HepG2 (cell line): ENCODE results near the gene FAM219A. TPM values are rescaled to one million over a fixed set of nuclear protein-coding genes. Genes with fewer than 3 reads are reported as not detected.
A peak's percentile ranks its signal among the peaks of the same experiment; 100 is the strongest.
"Not testable (repeated sequence)": the region's sequence is repeated elsewhere in the genome, so short reads cannot be mapped to it uniquely, and the experiment has no call there.

Source experiments
- ATAC-seq: fragments of 200-7000 bp; cut with Tn5 transposase; 3 replicates; pipeline ENCODE4 v1.9.1; 2020; ENCODE audit warnings: mild to moderate bottlenecking, moderate library complexity
- BruUV-seq: library from RNA; stranded (reverse); fragments of 400-500 nt; replicated peaks from 2 replicates; lab custom pipeline; 2021; lab: Mats Ljungman, UMichigan
- CTCF ChIA-PET: fragments of 300-600 bp; formaldehyde crosslinking; extraction: SDS; loops from one replicate; lab custom pipeline; 2021; ENCODE audit warnings: low total read pairs, inconsistent platforms, low intra/inter-chr PET ratio; lab: Yijun Ruan, JAX
- POLR2A ChIA-PET: fragments of 350-600 bp; sonication (Branson Sonifier 250); formaldehyde crosslinking; loops from one replicate; lab custom pipeline; 2020; ENCODE audit warnings: antibody characterized with exemption, inconsistent platforms; lab: Yijun Ruan, JAX
- DNase-seq: peaks from one replicate; pipeline ENCODE4 v3.0.0-alpha.2; 2015; ENCODE audit warnings: low spot score
- FAIRE-seq: peaks from 3 replicates; lab custom pipeline; 2011; peaks lifted over from hg19 to GRCh38; lab: Jason Lieb, UNC
- H2AFZ ChIP-seq: one replicate; pipeline ENCODE4 v1.6.1; 2011; ENCODE audit warnings: low read length, inconsistent platforms
- H3K27ac ChIP-seq: fragments of 300-600 bp; 3 replicates; pipeline ENCODE4 v1.8.0; 2011; ENCODE audit warnings: mixed run types, mild to moderate bottlenecking, mixed read lengths, low read length, inconsistent platforms; ENCODE audit not compliant: insufficient read depth; ENCODE audit errors: extremely low read length
- H3K27me3 ChIP-seq, 2 experiments: fragments of 200-600 bp in 1 of 2; 2 replicates in 1 of 2; 3 replicates in 1 of 2; pipeline versions ENCODE4 v1.6.0 to v1.8.0; 2011; ENCODE audit warnings: low read length in 2 of 2, mild to moderate bottlenecking in 2 of 2, moderate library complexity in 2 of 2, inconsistent platforms in 1 of 2; ENCODE audit not compliant: insufficient read depth in 2 of 2, control insufficient read depth in 1 of 2
- H3K36me3 ChIP-seq, 2 experiments: fragments of 200-600 bp in 1 of 2; replicated peaks in 1 of 2; 2 replicates in 1 of 2; 3 replicates in 1 of 2; pipeline versions ENCODE4 v1.5.1 to v1.8.0; 2011; ENCODE audit warnings: low read length in 2 of 2, inconsistent platforms in 1 of 2; ENCODE audit not compliant: insufficient read depth in 2 of 2, control insufficient read depth in 1 of 2
- H3K4me1 ChIP-seq: 2 replicates; pipeline ENCODE4 v1.5.1; 2012; ENCODE audit warnings: low read length, inconsistent platforms; ENCODE audit not compliant: insufficient read depth
- H3K4me2 ChIP-seq: 2 replicates; pipeline ENCODE4 v1.6.0; 2011; ENCODE audit warnings: low read depth, low read length, inconsistent platforms
- H3K4me3 ChIP-seq, 3 experiments: fragments of 200-600 bp in 1 of 3; sonication (generic), shearing (Covaris generic) in 1 of 3; replicated peaks in 1 of 3; 2 replicates each; pipeline ENCODE4 v1.5.1; 2011 to 2016; ENCODE audit warnings: low read length in 3 of 3, inconsistent platforms in 2 of 3, low read depth in 2 of 3, mild to moderate bottlenecking in 2 of 3, control low read depth in 1 of 3, mixed read lengths in 1 of 3; ENCODE audit not compliant: insufficient read depth in 1 of 3
- H3K79me2 ChIP-seq: one replicate; pipeline ENCODE4 v1.6.1; 2011; ENCODE audit warnings: low read length, inconsistent platforms; ENCODE audit not compliant: insufficient read depth
- H3K9ac ChIP-seq: 2 replicates; pipeline ENCODE4 v1.6.0; 2011; ENCODE audit warnings: mild to moderate bottlenecking, low read depth, low read length, inconsistent platforms; ENCODE audit not compliant: insufficient read depth
- H3K9me3 ChIP-seq: 2 replicates; pipeline ENCODE4 v1.5.1; 2012; ENCODE audit warnings: mild to moderate bottlenecking, low read length
- H4K20me1 ChIP-seq: 2 replicates; pipeline ENCODE4 v1.6.0; 2011; ENCODE audit warnings: inconsistent platforms, mild to moderate bottlenecking, low read length, moderate library complexity; ENCODE audit not compliant: insufficient read depth
- SMARCC2 ChIP-seq: fragments of 450-650 bp; IDR thresholded peaks from 2 replicates; pipeline ENCODE4 v1.6.1; 2017; ENCODE audit warnings: antibody characterized with exemption, mild to moderate bottlenecking
- WGBS: methylation state at CpG from one replicate; pipeline ENCODE4 v1.1.6; 2017; ENCODE audit warnings: low lambda C conversion rate; 5-methylcytosine and 5-hydroxymethylcytosine counted together
- in situ Hi-C: cut with HindIII; loops from 2 replicates; pipeline ENCODE4 v1.10.0; 2017; ENCODE audit warnings: low pct_unique_long_range_greater_than_20kb; ENCODE audit not compliant: extremely low pct_ligation_motif_present
- intact Hi-C: fragments of 100-400 bp; cut with micrococcal nuclease; formaldehyde crosslinking; loops from one replicate; pipeline ENCODE4 v1.10.0; 2022; ENCODE audit not compliant: unreplicated experiment
- polyA plus RNA-seq, 8 experiments: library from polyadenylated mRNA; depleted of rRNA in 3 of 8; stranded (reverse) in 7 of 8; unstranded in 1 of 8; fragments of >200 nt; fragmentation: Illumina TruSeq in 4 of 8; extraction: Trizol in 4 of 8; gene quantifications; 2 replicates each; pipeline versions ENCODE4 v1.2.1 to v1.2.3, GENCODE V29; 2011 to 2016; ENCODE audit warnings: low read depth in 4 of 8, missing spikeins in 1 of 8, mixed read lengths in 1 of 8; ENCODE audit not compliant: insufficient read depth in 1 of 8
- total RNA-seq, 5 experiments: library from RNA; depleted of rRNA; stranded (reverse); fragments of >200 nt; fragmentation: Illumina TruSeq; extraction: Trizol; gene quantifications; 2 replicates each; pipeline ENCODE4 v1.2.3, GENCODE V29; 2016; ENCODE audit warnings: low read depth in 1 of 5
- TF ChIP-seq, protein P1 (sequence below): IDR thresholded peaks from 2 replicates; pipeline ENCODE4 v1.6.1; 2018; ENCODE audit warnings: missing genetic modification reagents
- TF ChIP-seq, protein P2 (sequence below), 2 experiments: sonication (generic) in 1 of 2; formaldehyde crosslinking in 1 of 2; IDR thresholded peaks; 2 replicates each; pipeline versions ENCODE4 v1.5.1 to v1.6.1; 2011 to 2020; ENCODE audit warnings: borderline replicate concordance in 1 of 2, low read depth in 1 of 2, low read length in 1 of 2, mild to moderate bottlenecking in 1 of 2, missing genetic modification reagents in 1 of 2, moderate library complexity in 1 of 2

The FAM219A gene
- total and polyA plus RNA-seq, 2 of the 13 experiments (the other 11 are each of a cell fraction or from before 2014, with no cell fraction given), result 3.9 to 6.4 TPM

DNA sequence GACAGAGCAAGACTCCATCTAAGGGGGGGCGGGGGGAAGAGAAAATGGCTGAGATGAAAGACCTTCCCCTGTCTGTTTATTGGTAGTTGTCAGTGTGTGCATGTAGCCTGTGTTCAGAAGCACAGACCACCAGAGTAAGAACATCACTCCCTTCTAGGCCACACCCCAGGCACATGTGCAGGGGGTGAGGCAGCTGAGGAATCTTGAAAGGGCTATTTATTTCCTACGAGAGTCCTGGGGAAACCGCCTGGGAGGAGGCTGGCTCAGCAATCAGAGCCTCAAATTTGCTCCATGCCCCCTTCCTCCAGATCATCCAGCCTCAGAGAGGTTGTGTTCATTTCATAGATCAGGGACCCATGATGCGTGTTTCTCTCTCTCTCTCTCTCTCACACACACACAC lies 88.7 kb downstream of the FAM219A start:
- no peak overlapping the region for H2AFZ ChIP-seq
- peaks cover 6% of the 10 kb centered on the region; the same call in 1 of the 2 replicates for H3K9me3 ChIP-seq
- in situ Hi-C loops (no loop called here), intact Hi-C loops (no loop called here)
- DNase-seq (no peak), ATAC-seq (no peak), FAIRE-seq (no peak)
- no peaks in the 10 kb centered on the region for H3K27me3 ChIP-seq
- no TSS peak for BruUV-seq
- POLR2A ChIA-PET, result no interaction called here
- H3K4me3 ChIP-seq, result no peak overlapping the region
- H4K20me1 ChIP-seq, result no peaks in the 10 kb centered on the region
- no peak overlapping the region for H3K4me2 ChIP-seq
- peaks cover 22 to 33% of the 10 kb centered on the region in 2 experiments for H3K36me3 ChIP-seq
- peaks cover 33% of the 10 kb centered on the region for H3K4me1 ChIP-seq
- CTCF ChIA-PET, result no interaction called here
- no peak overlapping the region for H3K27ac ChIP-seq
- H3K79me2 ChIP-seq, result peaks cover 10% of the 10 kb centered on the region
- whole genome bisulfite sequencing, result 98% methylated on average over 4 of the region's 4 CpGs
- no peak for TF ChIP-seq SMARCC2
- TF ChIP-seq, protein P1, sequence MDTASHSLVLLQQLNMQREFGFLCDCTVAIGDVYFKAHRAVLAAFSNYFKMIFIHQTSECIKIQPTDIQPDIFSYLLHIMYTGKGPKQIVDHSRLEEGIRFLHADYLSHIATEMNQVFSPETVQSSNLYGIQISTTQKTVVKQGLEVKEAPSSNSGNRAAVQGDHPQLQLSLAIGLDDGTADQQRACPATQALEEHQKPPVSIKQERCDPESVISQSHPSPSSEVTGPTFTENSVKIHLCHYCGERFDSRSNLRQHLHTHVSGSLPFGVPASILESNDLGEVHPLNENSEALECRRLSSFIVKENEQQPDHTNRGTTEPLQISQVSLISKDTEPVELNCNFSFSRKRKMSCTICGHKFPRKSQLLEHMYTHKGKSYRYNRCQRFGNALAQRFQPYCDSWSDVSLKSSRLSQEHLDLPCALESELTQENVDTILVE (CRISPR knock-in tag), result no peak
- TF ChIP-seq, protein P2, sequence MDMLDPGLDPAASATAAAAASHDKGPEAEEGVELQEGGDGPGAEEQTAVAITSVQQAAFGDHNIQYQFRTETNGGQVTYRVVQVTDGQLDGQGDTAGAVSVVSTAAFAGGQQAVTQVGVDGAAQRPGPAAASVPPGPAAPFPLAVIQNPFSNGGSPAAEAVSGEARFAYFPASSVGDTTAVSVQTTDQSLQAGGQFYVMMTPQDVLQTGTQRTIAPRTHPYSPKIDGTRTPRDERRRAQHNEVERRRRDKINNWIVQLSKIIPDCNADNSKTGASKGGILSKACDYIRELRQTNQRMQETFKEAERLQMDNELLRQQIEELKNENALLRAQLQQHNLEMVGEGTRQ (IDR thresholded peaks at IDR 0.05; ENCODE audit: low read depth, low read length), result no peak
- TF ChIP-seq, protein P2 (CRISPR knock-in tag; IDR thresholded peaks at IDR 0.05; ENCODE audit: borderline replicate concordance), result no peak
- no peak overlapping the region for H3K9ac ChIP-seq

DNA sequence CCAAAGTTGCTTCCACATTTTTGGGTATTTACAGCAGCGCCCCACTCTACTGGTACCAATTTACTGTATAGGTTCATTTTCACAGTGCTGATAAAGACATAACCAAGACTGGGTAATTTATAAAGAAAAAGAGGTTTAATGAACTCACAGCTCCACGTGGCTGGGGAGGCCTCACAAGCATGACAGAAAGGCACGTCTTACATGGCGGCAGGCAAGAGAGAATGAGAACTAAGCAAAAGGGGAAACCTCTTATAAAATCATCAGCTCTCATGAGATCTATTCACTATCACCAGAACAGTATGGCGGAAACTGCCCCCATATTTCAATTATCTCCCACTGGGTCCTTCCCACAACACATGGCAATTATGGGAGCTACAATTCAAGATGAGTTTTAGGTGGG lies 89.6 kb downstream of the FAM219A start:
- Histone ChIP-seq H3K4me1 (peaks cover 27% of the 10 kb centered on the region), H3K36me3 (peaks cover 22 to 33% of the 10 kb centered on the region in 2 experiments)
- H3K9me3 ChIP-seq, H2AFZ ChIP-seq, DNase-seq, CTCF ChIA-PET, H3K27me3 ChIP-seq, POLR2A ChIA-PET, BruUV-seq, H3K27ac ChIP-seq, ATAC-seq, H3K4me2 ChIP-seq, H3K79me2 ChIP-seq, H3K4me3 ChIP-seq, intact Hi-C loops, H4K20me1 ChIP-seq, H3K9ac ChIP-seq, in situ Hi-C loops, FAIRE-seq: not testable (repeated sequence)
- WGBS, result 98% methylated on average over 5 of the region's 5 CpGs

DNA sequence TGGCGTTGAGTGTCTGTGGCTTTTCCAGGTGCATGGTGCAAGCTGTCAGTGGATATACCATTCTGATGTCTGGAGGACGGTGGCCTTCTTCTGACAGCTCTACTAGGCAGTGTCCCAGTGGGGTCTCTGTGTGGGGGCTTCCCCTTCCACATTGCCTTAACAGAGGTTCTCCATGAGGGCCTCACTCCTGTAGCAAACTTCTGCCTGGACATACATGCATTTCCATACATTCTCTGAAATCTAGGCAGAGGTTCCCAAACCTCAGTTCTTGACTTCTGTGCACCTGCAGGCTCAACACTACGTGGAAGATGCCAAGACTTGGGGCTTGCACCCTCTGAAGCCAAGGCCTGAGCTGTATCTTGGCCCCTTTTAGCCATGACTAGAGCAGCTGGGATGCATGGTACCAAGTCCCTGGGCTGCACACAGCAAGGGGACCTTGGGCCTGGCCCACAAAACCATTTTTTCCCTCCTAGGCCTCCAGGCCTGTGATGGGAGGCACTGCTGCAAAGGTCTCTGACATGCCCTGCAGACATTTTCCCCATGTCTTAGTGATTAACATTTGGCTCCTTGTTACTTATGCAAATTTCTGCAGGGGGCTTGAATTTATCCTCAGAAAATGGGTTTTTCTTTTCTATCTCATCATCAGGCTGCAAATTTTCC lies 90.5 kb downstream of the FAM219A start:
- H3K4me2 ChIP-seq, H3K27me3 ChIP-seq, H4K20me1 ChIP-seq, in situ Hi-C loops, H3K9me3 ChIP-seq, intact Hi-C loops, H3K9ac ChIP-seq, ATAC-seq, CTCF ChIA-PET, POLR2A ChIA-PET, H2AFZ ChIP-seq, H3K79me2 ChIP-seq, H3K27ac ChIP-seq, FAIRE-seq, DNase-seq, H3K4me3 ChIP-seq: not testable (repeated sequence)
- BruUV-seq, result TSS peak; percentile 34
- 100% methylated on average over 2 of the region's 3 CpGs for WGBS
- Histone ChIP-seq H3K36me3 (peaks cover 22 to 33% of the 10 kb centered on the region in 2 experiments), H3K4me1 (peaks cover 29% of the 10 kb centered on the region)
